Body of pancreas (tissue), 4 donors: Measurements from ENCODE around the gene DEFB129.

Experiments
- CTCF ChIP-seq, 7 experiments: fragments of 450-650 bp in 4 of 7; fragments of 200-600 bp in 3 of 7; sonication (generic) in 3 of 7; IDR thresholded peaks; one replicate each; pipeline ENCODE4 v1.5.1; 2016 to 2019; ENCODE audit warnings: antibody characterized with exemption in 7 of 7
- POLR2A ChIP-seq, 3 donors: fragments of 450-650 bp; IDR thresholded peaks; one replicate each; pipeline ENCODE4 v1.6.1; 2016; ENCODE audit warnings: antibody characterized with exemption in 3 of 3, mild to moderate bottlenecking in 2 of 3

DNA sequence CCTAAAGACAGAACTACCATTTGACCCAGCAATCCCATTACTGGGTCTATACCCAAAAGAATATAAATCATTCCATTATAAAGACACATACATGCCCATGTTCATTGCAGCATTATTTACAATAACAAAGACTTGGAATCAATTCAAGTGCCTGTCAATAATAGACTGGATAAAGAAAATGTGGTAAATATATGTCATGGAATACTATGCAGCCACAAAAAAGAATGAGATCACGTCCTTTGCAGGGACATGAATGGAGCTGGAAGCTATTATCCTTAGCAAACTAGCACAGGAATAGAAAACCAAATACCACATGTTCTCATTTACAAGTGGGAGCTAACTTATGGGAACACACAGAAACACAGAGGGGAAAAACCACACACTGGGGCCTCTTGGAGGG is 28.8 kb upstream of the DEFB129 start:
- TF ChIP-seq CTCF (IDR thresholded peaks at IDR 0.05) (no peak), POLR2A (IDR thresholded peaks at IDR 0.05) (no peak)
